Adrenal gland (tissue), 5 donors: ENCODE results near the gene KLHL15.

ENCODE experiments used
- CTCF ChIP-seq, 6 experiments: fragments of 450-650 bp in 4 of 6; fragments of 200-600 bp in 2 of 6; sonication (generic) in 1 of 6; IDR thresholded peaks; 1 replicate in 5 of 6; 2 replicates in 1 of 6; pipeline versions ENCODE4 v1.5.1 to v1.8.0; 2016 to 2021; ENCODE audit warnings: antibody characterized with exemption in 6 of 6, mild to moderate bottlenecking in 2 of 6, moderate library complexity in 1 of 6
- POLR2A ChIP-seq, 2 donors: fragments of 450-650 bp; IDR thresholded peaks; one replicate each; pipeline ENCODE4 v1.6.1; 2017; ENCODE audit warnings: antibody characterized with exemption in 2 of 2, mild to moderate bottlenecking in 2 of 2, moderate library complexity in 1 of 2
- donor health status: DM: no; HTN: no; CAD: no.

- TF ChIP-seq CTCF (IDR thresholded peaks at IDR 0.05) = no peak
- TF ChIP-seq POLR2A (IDR thresholded peaks at IDR 0.05) = no peak
Observed at GRCh38 chrX:23981222-23981621, 45.8 kb downstream of the KLHL15 start.
